Ovary (tissue), 3 donors: ENCODE data around the gene APEH.
"Not testable (repeated sequence)": the region's sequence is repeated elsewhere in the genome, so short reads cannot be mapped to it uniquely, and the experiment has no call there.

Experiments
- EP300 ChIP-seq: sonication (generic); formaldehyde crosslinking; IDR thresholded peaks from one replicate; pipeline ENCODE4 v1.6.1; 2017; ENCODE audit warnings: antibody characterized with exemption
- TF ChIP-seq, protein P1 (sequence below), 3 donors: fragments of 450-650 bp in 2 of 3; fragments of 200-600 bp in 1 of 3; IDR thresholded peaks; one replicate each; pipeline versions ENCODE4 v1.5.1 to v1.8.0; 2016 to 2022; ENCODE audit warnings: antibody characterized with exemption in 3 of 3, mild to moderate bottlenecking in 1 of 3
- donor health status: DM: no; HTN: no; CAD: no.

DNA sequence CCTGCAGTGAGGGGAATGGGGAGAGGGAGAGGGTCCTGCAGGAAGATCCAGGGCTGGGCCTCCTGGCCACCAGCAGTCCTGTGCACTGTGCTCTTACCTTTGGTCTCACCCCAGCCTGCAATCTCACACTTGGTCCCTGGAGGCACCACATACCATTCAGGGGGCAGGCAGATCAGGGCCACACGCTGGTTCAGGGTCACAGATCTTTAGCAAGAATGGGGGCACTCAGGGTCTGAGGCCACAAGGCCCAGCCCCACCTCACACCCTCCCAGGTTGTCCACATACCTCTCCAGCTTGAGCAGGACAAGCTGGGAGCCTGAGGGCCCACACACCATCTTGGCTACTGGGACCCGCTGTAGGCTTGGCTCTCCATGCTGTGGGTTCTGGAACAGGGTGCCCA, 10.3 kb downstream of the APEH start:
- not testable (repeated sequence) for TF ChIP-seq EP300
- TF ChIP-seq, protein P1, sequence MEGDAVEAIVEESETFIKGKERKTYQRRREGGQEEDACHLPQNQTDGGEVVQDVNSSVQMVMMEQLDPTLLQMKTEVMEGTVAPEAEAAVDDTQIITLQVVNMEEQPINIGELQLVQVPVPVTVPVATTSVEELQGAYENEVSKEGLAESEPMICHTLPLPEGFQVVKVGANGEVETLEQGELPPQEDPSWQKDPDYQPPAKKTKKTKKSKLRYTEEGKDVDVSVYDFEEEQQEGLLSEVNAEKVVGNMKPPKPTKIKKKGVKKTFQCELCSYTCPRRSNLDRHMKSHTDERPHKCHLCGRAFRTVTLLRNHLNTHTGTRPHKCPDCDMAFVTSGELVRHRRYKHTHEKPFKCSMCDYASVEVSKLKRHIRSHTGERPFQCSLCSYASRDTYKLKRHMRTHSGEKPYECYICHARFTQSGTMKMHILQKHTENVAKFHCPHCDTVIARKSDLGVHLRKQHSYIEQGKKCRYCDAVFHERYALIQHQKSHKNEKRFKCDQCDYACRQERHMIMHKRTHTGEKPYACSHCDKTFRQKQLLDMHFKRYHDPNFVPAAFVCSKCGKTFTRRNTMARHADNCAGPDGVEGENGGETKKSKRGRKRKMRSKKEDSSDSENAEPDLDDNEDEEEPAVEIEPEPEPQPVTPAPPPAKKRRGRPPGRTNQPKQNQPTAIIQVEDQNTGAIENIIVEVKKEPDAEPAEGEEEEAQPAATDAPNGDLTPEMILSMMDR (IDR thresholded peaks at IDR 0.05): not testable (repeated sequence)
